ENCODE data around the gene SNN.

GRCh38 chr16:11675561-11676511, 7.6 kb downstream of the SNN start:
- TF ChIP-seq POLR2A (IDR thresholded peaks at IDR 0.05): no peak
- TF ChIP-seq CTCF (IDR thresholded peaks at IDR 0.05): peak in 1 of 4 donors; percentile 11
